Measurements from ENCODE around the gene R3HDM2. TPM values are rescaled to one million over a fixed set of nuclear protein-coding genes. Genes with fewer than 3 reads are reported as not detected.

Gene R3HDM2
- polyA plus RNA-seq (ENCODE audit: insufficient read length in 4 of 4) = 100 to 1,000 TPM in 2 of 4 donors, 10 to 100 TPM in 2; 52.3 to 104 (median 80.9) TPM

DNA sequence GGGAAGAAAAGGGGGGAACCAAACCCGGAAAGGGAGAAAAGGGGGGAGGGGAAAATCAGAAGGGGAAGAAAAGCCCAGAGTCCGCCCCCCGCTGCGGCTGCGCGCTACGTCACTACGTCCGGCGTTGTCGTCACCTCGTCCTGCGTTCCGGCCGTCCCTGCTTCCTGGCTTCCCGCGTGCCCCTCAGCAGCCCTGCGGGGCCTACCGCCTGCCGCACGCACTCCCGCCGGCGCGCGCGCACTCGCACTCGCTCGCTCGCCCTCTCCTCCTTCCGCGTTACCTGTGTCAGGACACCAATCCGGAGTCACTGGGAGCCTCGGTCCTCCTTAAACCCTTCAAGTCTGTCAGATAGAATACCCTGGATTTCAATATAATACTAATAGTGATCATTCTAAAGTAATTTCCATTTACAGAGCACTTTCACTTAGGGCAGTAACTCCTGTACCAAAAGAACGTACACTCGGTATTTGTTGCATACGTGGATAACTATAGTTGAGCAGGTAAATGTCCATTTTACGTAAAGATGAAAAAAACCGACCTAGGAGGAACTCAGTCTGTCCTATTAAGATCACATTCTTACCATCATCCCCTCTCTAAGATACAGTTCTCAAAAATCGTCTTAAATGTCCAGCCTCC lies at the start of gene R3HDM2:
R3HDM2 (minus strand) TSS at position 113 of the 636 bp plus-strand sequence. CDS start 120,615 bp downstream, outside the sequence.
- peak; percentile 60 to 90 (median 85) for DNase-seq (ENCODE audit: low read depth in 4 of 4, low spot score in 2 of 4)

DNA sequence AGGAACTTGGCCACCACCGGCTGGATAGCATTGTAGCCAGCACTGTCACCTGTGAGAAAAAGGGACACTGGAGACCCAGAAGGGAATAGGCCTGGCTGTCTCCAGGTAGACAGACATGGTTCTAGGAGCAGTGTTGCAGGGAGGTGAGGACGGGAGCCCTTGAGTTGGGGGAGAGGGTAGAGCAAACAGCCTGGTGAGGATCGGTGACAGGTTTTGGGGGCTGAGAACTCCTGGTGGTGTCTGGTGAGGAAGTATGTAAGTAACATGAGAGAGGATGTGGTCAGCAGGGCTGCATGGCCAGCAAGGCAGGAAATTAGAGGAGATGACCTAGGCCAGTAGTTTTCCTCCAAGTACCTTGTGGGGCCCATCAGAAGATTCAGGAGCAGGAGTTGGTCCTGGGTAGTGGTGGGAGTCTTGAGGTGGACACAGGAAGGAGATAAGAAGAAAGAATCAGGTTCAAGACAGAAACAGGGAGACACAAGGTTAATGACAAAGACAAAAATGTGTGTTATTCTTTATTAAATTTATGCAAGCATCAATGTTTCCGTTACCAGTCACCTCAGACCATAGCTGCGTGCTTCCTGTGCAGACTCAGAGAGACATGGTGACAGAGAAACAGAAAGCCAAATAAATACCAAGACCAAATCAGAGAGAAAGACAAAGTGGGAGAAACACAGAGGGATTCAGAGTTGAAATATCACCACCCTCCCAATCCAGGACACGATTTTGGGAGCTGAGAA lies 48.7 kb upstream of the R3HDM2 start, which contains the start of gene ARHGAP9:
ARHGAP9 (minus strand) TSS at position 491 of the 740 bp plus-strand sequence; CDS start at position 31, 460 bp downstream.
- DNase-seq (ENCODE audit: low read depth in 4 of 4, low spot score in 2 of 4) = no peak

GRCh38 chr12:57479043-57479375 lies 48.2 kb upstream of the R3HDM2 start:
- no peak for DNase-seq (ENCODE audit: low read depth in 4 of 4, low spot score in 2 of 4)

- no peak for DNase-seq (ENCODE audit: low read depth in 4 of 4, low spot score in 2 of 4)
Observed at GRCh38 chr12:57477710-57478681, 47.2 kb upstream of the R3HDM2 start.

- no peak for DNase-seq (ENCODE audit: low read depth in 4 of 4, low spot score in 2 of 4)
Observed at GRCh38 chr12:57476993-57477709, 46.3 kb upstream of the R3HDM2 start.

- DNase-seq (ENCODE audit: low read depth in 4 of 4, low spot score in 2 of 4) = no peak
Observed at GRCh38 chr12:57476162-57476992, 45.5 kb upstream of the R3HDM2 start.

GRCh38 chr12:57475271-57476161 lies 44.7 kb upstream of the R3HDM2 start:
- DNase-seq (ENCODE audit: low read depth in 4 of 4, low spot score in 2 of 4) = no peak

- no peak for DNase-seq (ENCODE audit: low read depth in 4 of 4, low spot score in 2 of 4)
Observed at GRCh38 chr12:57474862-57475261, 44.0 kb upstream of the R3HDM2 start.

GRCh38 chr12:57474430-57474829 lies 43.6 kb upstream of the R3HDM2 start:
- DNase-seq (ENCODE audit: low read depth in 4 of 4, low spot score in 2 of 4) = no peak

- no peak for DNase-seq (ENCODE audit: low read depth in 4 of 4, low spot score in 2 of 4)
Observed at GRCh38 chr12:57473886-57474285, 43.0 kb upstream of the R3HDM2 start.

GRCh38 chr12:57473392-57473791 lies 42.5 kb upstream of the R3HDM2 start:
- DNase-seq (ENCODE audit: low read depth in 4 of 4, low spot score in 2 of 4) = no peak

- DNase-seq (ENCODE audit: low read depth in 4 of 4, low spot score in 2 of 4) = no peak
Observed at GRCh38 chr12:57472391-57472790, 41.5 kb upstream of the R3HDM2 start.

- DNase-seq (ENCODE audit: low read depth in 4 of 4, low spot score in 2 of 4) = no peak
Observed at GRCh38 chr12:57471661-57472060, 40.8 kb upstream of the R3HDM2 start.

- no peak for DNase-seq (ENCODE audit: low read depth in 4 of 4, low spot score in 2 of 4)
Observed at GRCh38 chr12:57470970-57471656, 40.3 kb upstream of the R3HDM2 start.

DNA sequence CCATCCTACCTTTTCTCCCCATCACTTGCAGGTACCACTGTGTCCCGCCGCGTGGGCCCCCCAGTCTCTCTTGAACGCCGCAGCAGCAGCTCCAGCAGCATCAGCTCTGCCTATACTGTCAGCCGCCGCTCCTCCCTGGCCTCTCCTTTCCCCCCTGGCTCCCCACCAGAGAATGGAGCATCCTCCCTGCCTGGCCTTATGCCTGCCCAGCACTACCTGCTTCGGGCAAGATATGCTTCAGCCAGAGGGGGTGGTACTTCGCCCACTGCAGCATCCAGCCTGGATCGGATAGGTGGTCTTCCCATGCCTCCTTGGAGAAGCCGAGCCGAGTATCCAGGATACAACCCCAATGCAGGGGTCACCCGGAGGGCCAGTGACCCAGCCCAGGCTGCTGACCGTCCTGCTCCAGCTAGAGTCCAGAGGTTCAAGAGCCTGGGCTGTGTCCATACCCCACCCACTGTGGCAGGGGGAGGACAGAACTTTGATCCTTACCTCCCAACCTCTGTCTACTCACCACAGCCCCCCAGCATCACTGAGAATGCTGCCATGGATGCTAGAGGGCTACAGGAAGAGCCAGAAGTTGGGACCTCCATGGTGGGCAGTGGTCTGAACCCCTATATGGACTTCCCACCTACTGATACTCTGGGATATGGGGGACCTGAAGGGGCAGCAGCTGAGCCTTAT lies 39.6 kb upstream of the R3HDM2 start:
- no peak for DNase-seq (ENCODE audit: low read depth in 4 of 4, low spot score in 2 of 4)

DNA sequence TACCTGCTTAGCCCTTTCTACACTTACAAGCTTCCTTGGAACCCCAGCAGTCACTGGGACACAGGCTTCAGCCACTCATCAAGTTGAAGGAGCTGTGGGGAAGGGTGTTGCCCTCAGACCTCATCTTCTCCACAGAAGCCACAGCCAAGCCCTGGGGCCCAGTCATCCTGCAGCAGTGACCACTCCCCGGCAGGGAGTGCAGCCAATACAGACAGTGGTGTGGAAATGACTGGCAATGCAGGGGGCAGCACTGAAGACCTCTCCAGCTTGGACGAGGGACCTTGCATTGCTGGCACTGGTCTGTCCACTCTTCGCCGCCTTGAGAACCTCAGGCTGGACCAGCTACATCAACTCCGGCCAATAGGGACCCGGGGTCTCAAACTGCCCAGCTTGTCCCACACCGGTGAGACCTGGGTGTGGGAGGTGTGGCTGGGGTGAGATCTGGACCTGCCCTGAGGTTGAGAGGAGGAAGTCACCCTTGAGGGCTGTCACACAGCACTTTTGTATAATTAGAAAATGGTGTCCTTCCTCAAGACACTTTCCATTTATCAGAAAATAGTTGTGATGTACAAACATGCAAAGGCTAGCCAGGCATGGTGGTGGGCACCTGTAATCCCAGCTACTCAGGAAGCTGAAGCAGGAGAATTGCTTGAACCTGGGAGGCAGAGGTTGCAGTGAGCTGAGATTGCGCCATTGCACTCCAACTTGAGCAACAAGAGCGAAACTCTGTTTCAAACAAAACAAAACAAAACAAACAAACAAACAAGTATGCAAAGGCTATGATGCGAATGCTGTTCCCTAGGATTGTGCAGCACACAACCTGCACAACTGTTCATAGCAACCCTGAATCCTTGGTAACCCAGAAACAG lies 38.7 kb upstream of the R3HDM2 start:
- DNase-seq (ENCODE audit: low read depth in 4 of 4, low spot score in 2 of 4) = no peak

Data from left renal cortex interstitium (tissue), 4 donors.